Esophagus muscularis mucosa (tissue), 4 donors: ENCODE measurements around the gene MEMO1. TPM values are rescaled to one million over a fixed set of nuclear protein-coding genes. Genes with fewer than 3 reads are reported as not detected.

Experiments
- DNase-seq: peaks from one replicate; pipeline ENCODE4 v3.0.0-alpha.2; 2017; ENCODE audit errors: extremely low spot score
- H3K27ac ChIP-seq, 4 donors: fragments of 200-600 bp; sonication (generic); replicated peaks in 1 of 4; 1 replicate in 3 of 4; 2 replicates in 1 of 4; pipeline ENCODE4 v1.5.1; 2016 to 2019; ENCODE audit warnings: mild to moderate bottlenecking in 1 of 4
- H3K27me3 ChIP-seq, 4 donors: fragments of 200-600 bp; sonication (generic); one replicate each; pipeline versions ENCODE4 v1.5.1 to v1.6.0; 2016 to 2019
- H3K36me3 ChIP-seq, 4 donors: fragments of 200-600 bp; sonication (generic); one replicate each; pipeline ENCODE4 v1.5.1; 2016 to 2019
- H3K4me1 ChIP-seq, 4 donors: fragments of 200-600 bp; sonication (generic); one replicate each; pipeline ENCODE4 v1.5.1; 2016 to 2019
- H3K4me3 ChIP-seq, 4 donors: fragments of 200-600 bp; sonication (generic); 1 replicate in 2 of 4; 2 replicates in 2 of 4; pipeline ENCODE4 v1.5.1; 2016 to 2019; ENCODE audit warnings: mild to moderate bottlenecking in 4 of 4, moderate library complexity in 1 of 4
- H3K9me3 ChIP-seq, 4 donors: fragments of 200-600 bp; sonication (generic); 1 replicate in 3 of 4; 2 replicates in 1 of 4; pipeline ENCODE4 v1.5.1; 2016 to 2019
- EP300 ChIP-seq: sonication (generic); formaldehyde crosslinking; IDR thresholded peaks from one replicate; pipeline ENCODE4 v1.6.1; 2017; ENCODE audit warnings: antibody characterized with exemption
- POLR2A ChIP-seq: fragments of 450-650 bp; IDR thresholded peaks from one replicate; pipeline ENCODE4 v1.6.1; 2017; ENCODE audit warnings: antibody characterized with exemption, moderate library complexity, mild to moderate bottlenecking, low read depth
- POLR2AphosphoS5 ChIP-seq, 2 donors: sonication (generic); formaldehyde crosslinking; IDR thresholded peaks; one replicate each; pipeline ENCODE4 v1.6.1; 2017; ENCODE audit warnings: antibody characterized with exemption in 2 of 2
- WGBS: methylation state at CpG from one replicate; pipeline ENCODE4 v1.1.5; 2018; 5-methylcytosine and 5-hydroxymethylcytosine counted together
- intact Hi-C: fragments of 100-400 bp; cut with DNase I; formaldehyde crosslinking; loops from one replicate; pipeline ENCODE4 v1.15.1; 2023
- total RNA-seq, 4 donors: library from RNA; depleted of rRNA; stranded (reverse); fragments of >200 nt; gene quantifications; one replicate each; pipeline versions ENCODE4 v1.1.0 to v1.2.1, GENCODE V29; 2016
- TF ChIP-seq, protein P1 (sequence below), 3 experiments: fragments of 200-600 bp in 2 of 3; fragments of 450-650 bp in 1 of 3; sonication (generic) in 2 of 3; IDR thresholded peaks; one replicate each; pipeline ENCODE4 v1.5.1; 2017 to 2019; ENCODE audit warnings: antibody characterized with exemption in 3 of 3, mild to moderate bottlenecking in 2 of 3, moderate library complexity in 1 of 3

Gene MEMO1
- total RNA-seq, 4 donors from 2014 or later = 25.0 to 40.7 (median 33.2) TPM

GRCh38 chr2:31823558-31823957 is 187.2 kb downstream of the MEMO1 start:
- peaks cover 0 to 34% (median 16%) of the 10 kb centered on the region in 4 donors for H3K9me3 ChIP-seq
- intact Hi-C loops = no loop called here
- no peaks in the 10 kb centered on the region for H3K27me3 ChIP-seq
- no peaks in the 10 kb centered on the region for H3K4me1 ChIP-seq
- H3K27ac ChIP-seq = no peak overlapping the region
- WGBS = 92% methylated on average over 11 of the region's 11 CpGs
- no peak for DNase-seq
- TF ChIP-seq, protein P1, sequence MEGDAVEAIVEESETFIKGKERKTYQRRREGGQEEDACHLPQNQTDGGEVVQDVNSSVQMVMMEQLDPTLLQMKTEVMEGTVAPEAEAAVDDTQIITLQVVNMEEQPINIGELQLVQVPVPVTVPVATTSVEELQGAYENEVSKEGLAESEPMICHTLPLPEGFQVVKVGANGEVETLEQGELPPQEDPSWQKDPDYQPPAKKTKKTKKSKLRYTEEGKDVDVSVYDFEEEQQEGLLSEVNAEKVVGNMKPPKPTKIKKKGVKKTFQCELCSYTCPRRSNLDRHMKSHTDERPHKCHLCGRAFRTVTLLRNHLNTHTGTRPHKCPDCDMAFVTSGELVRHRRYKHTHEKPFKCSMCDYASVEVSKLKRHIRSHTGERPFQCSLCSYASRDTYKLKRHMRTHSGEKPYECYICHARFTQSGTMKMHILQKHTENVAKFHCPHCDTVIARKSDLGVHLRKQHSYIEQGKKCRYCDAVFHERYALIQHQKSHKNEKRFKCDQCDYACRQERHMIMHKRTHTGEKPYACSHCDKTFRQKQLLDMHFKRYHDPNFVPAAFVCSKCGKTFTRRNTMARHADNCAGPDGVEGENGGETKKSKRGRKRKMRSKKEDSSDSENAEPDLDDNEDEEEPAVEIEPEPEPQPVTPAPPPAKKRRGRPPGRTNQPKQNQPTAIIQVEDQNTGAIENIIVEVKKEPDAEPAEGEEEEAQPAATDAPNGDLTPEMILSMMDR (IDR thresholded peaks at IDR 0.05) = no peak
- no peak for TF ChIP-seq EP300
- TF ChIP-seq POLR2A = no peak
- TF ChIP-seq POLR2AphosphoS5 (IDR thresholded peaks at IDR 0.05) = no peak
- no peaks in the 10 kb centered on the region for H3K36me3 ChIP-seq
- H3K4me3 ChIP-seq = no peak overlapping the region

GRCh38 chr2:31822587-31822986 is 188.2 kb downstream of the MEMO1 start:
- WGBS = 95% methylated on average over 6 of the region's 7 CpGs
- intact Hi-C loops = no loop called here
- Histone ChIP-seq H3K9me3 (peaks cover 0 to 34% (median 16%) of the 10 kb centered on the region in 4 donors), H3K36me3 (no peaks in the 10 kb centered on the region), H3K4me3 (no peak overlapping the region), H3K27ac (no peak overlapping the region), H3K4me1 (no peaks in the 10 kb centered on the region), H3K27me3 (no peaks in the 10 kb centered on the region)
- no peak for DNase-seq
- TF ChIP-seq EP300 (no peak), POLR2A (no peak), POLR2AphosphoS5 (IDR thresholded peaks at IDR 0.05) (no peak)
- TF ChIP-seq, protein P1 (IDR thresholded peaks at IDR 0.05) = no peak

Other genes starting within 250 kb of the MEMO1 start
- gene DPY30, start 28.8 kb upstream of the MEMO1 start, total RNA-seq = 10 to 100 TPM; 52.6 to 83.1 (median 61.1) TPM
- 10 to 100 TPM; 13.3 to 16.6 (median 14.4) TPM for gene SPAST, start 52.5 kb upstream of the MEMO1 start, total RNA-seq
- 10 to 100 TPM; 12.9 to 16.9 (median 15.3) TPM for gene SLC30A6, start 154.9 kb upstream of the MEMO1 start, total RNA-seq